ENCODE data around the gene ZNF653.

- TF ChIP-seq CTCF (IDR thresholded peaks at IDR 0.05) (peak; percentile 55 to 84 (median 64)), POLR2A (IDR thresholded peaks at IDR 0.05) (peak in 1 of 2 donors; percentile 21)
Observed at GRCh38 chr19:11535792-11536595, 30.4 kb upstream of the ZNF653 start.
